H1 (cell line): ENCODE results near the gene ESYT2. TPM values are rescaled to one million over a fixed set of nuclear protein-coding genes. Genes with fewer than 3 reads are reported as not detected.

Source experiments
- CTCF ChIA-PET: fragments of 300-600 bp; sonication (Branson Sonifier 250); formaldehyde crosslinking; loops from one replicate; lab custom pipeline; 2021; ENCODE audit not compliant: partially characterized antibody; lab: Charles Lee
- POLR2A ChIA-PET: fragments of 300-600 bp; sonication (Branson Sonifier 250); formaldehyde crosslinking; loops from one replicate; lab custom pipeline; 2021; ENCODE audit warnings: inconsistent platforms; ENCODE audit not compliant: partially characterized antibody; lab: Charles Lee
- DNase-seq, 2 experiments: peaks; one replicate each; pipeline versions ENCODE4 v3.0.0 to v3.0.0-alpha.2; 2010 to 2022; ENCODE audit warnings: low spot score in 2 of 2, low read depth in 1 of 2, mixed read lengths in 1 of 2
- FAIRE-seq: peaks from 2 replicates; lab custom pipeline; 2011; peaks lifted over from hg19 to GRCh38; lab: Jason Lieb, UNC
- H2AFZ ChIP-seq: 2 replicates; pipeline ENCODE4 v1.8.1; 2012; ENCODE audit warnings: low read length, inconsistent platforms
- H2AK5ac ChIP-seq: 2 replicates; pipeline ENCODE4 v1.6.1; 2013; ENCODE audit warnings: low read depth, low read length
- H2BK120ac ChIP-seq: replicated peaks from 2 replicates; pipeline ENCODE3; 2013; ENCODE audit warnings: low read depth, low read length, inconsistent platforms
- H2BK12ac ChIP-seq: 2 replicates; pipeline ENCODE4 v1.6.1; 2013; ENCODE audit warnings: low read depth, low read length
- H2BK15ac ChIP-seq: 2 replicates; pipeline ENCODE4 v1.6.1; 2013; ENCODE audit warnings: low read length
- H2BK20ac ChIP-seq: 2 replicates; pipeline ENCODE4 v1.6.1; 2013; ENCODE audit warnings: low read length
- H2BK5ac ChIP-seq: 2 replicates; pipeline ENCODE4 v1.6.1; 2013; ENCODE audit warnings: low read depth, low read length
- H3K14ac ChIP-seq: 2 replicates; pipeline ENCODE4 v1.6.1; 2013; ENCODE audit warnings: inconsistent platforms; ENCODE audit not compliant: insufficient read length
- H3K18ac ChIP-seq: 2 replicates; pipeline ENCODE4 v1.6.1; 2013; ENCODE audit warnings: low read length; ENCODE audit errors: extremely low read depth
- H3K23ac ChIP-seq: 2 replicates; pipeline ENCODE4 v1.6.1; 2013; ENCODE audit warnings: inconsistent platforms; ENCODE audit not compliant: insufficient read length
- H3K23me2 ChIP-seq: 2 replicates; pipeline ENCODE4 v1.6.1; 2013; ENCODE audit warnings: low read depth, low read length
- H3K27ac ChIP-seq: 2 replicates; pipeline ENCODE4 v1.6.1; 2011; ENCODE audit warnings: low read depth, low read length, inconsistent platforms
- H3K27me3 ChIP-seq, 4 experiments: replicated peaks in 1 of 4; 1 replicate in 1 of 4; 2 replicates in 3 of 4; pipeline versions ENCODE4 v1.6.1 to v1.8.1; 2011 to 2013; ENCODE audit warnings: low read length in 3 of 4, mild to moderate bottlenecking in 3 of 4, inconsistent platforms in 2 of 4, mixed read lengths in 2 of 4, moderate library complexity in 1 of 4; ENCODE audit not compliant: control insufficient read depth in 3 of 4, insufficient read depth in 3 of 4; ENCODE audit errors: extremely low read depth in 1 of 4
- H3K36me3 ChIP-seq, 4 experiments: 2 replicates each; pipeline versions ENCODE4 v1.6.1 to v1.8.1; 2011 to 2013; ENCODE audit warnings: mild to moderate bottlenecking in 4 of 4, low read length in 3 of 4, moderate library complexity in 2 of 4, control low read depth in 1 of 4, inconsistent platforms in 1 of 4; ENCODE audit not compliant: insufficient read depth in 4 of 4, control insufficient read depth in 2 of 4
- H3K4ac ChIP-seq: replicated peaks from 2 replicates; pipeline ENCODE3; 2013; ENCODE audit warnings: low read length, low read depth, mixed read lengths, inconsistent platforms; ENCODE audit not compliant: insufficient read length
- H3K4me1 ChIP-seq, 4 experiments: replicated peaks in 1 of 4; 1 replicate in 1 of 4; 2 replicates in 3 of 4; pipeline versions ENCODE4 v1.6.1 to v1.8.1; 2011 to 2013; ENCODE audit warnings: low read length in 3 of 4, inconsistent platforms in 2 of 4, mixed read lengths in 1 of 4; ENCODE audit not compliant: insufficient read depth in 4 of 4, control insufficient read depth in 3 of 4
- H3K4me2 ChIP-seq, 2 experiments: 2 replicates each; pipeline versions ENCODE4 v1.6.1 to v1.8.1; 2011 to 2013; ENCODE audit warnings: low read depth in 2 of 2, low read length in 2 of 2, control low read depth in 1 of 2, inconsistent platforms in 1 of 2, mild to moderate bottlenecking in 1 of 2; ENCODE audit not compliant: insufficient read depth in 1 of 2
- H3K4me3 ChIP-seq, 4 experiments: fragments of 200-600, 300-600 bp in 1 of 4; sonication (generic), shearing (Covaris generic), sonication (Bioruptor Twin) in 1 of 4; 2 replicates each; pipeline versions ENCODE4 v1.5.1 to v1.8.1; 2011 to 2016; ENCODE audit warnings: low read length in 4 of 4, low read depth in 3 of 4, control low read depth in 2 of 4, inconsistent platforms in 2 of 4, mild to moderate bottlenecking in 2 of 4, mixed read lengths in 1 of 4, moderate library complexity in 1 of 4; ENCODE audit not compliant: insufficient read depth in 2 of 4; ENCODE audit errors: extremely low read depth in 1 of 4
- H3K56ac ChIP-seq: replicated peaks from 2 replicates; pipeline ENCODE3; 2013; ENCODE audit warnings: low read depth, mild to moderate bottlenecking, mixed read lengths, low read length, inconsistent platforms; ENCODE audit not compliant: insufficient read length
- H3K79me1 ChIP-seq: 2 replicates; pipeline ENCODE4 v1.6.1; 2013; ENCODE audit warnings: low read depth, low read length, control low read depth
- H3K79me2 ChIP-seq, 2 experiments: 2 replicates each; pipeline versions ENCODE4 v1.6.1 to v1.8.1; 2012 to 2013; ENCODE audit warnings: low read length in 2 of 2, mild to moderate bottlenecking in 2 of 2, inconsistent platforms in 1 of 2; ENCODE audit not compliant: insufficient read depth in 2 of 2, control insufficient read depth in 1 of 2
- H3K9ac ChIP-seq, 4 experiments: replicated peaks in 1 of 4; 1 replicate in 1 of 4; 2 replicates in 3 of 4; pipeline versions ENCODE4 v1.6.1 to v1.8.1; 2011 to 2013; ENCODE audit warnings: low read depth in 3 of 4, low read length in 3 of 4, control low read depth in 2 of 4, mild to moderate bottlenecking in 2 of 4, moderate library complexity in 2 of 4, inconsistent platforms in 1 of 4; ENCODE audit errors: extremely low read depth in 1 of 4
- H3K9me3 ChIP-seq, 2 experiments: 2 replicates each; pipeline versions ENCODE4 v1.6.1 to v1.8.1; 2012 to 2013; ENCODE audit warnings: mild to moderate bottlenecking in 2 of 2, moderate library complexity in 2 of 2, control low read depth in 1 of 2, inconsistent platforms in 1 of 2, low read depth in 1 of 2, low read length in 1 of 2, mixed read lengths in 1 of 2; ENCODE audit not compliant: insufficient read depth in 2 of 2
- H4K20me1 ChIP-seq, 2 experiments: replicated peaks in 1 of 2; 2 replicates each; pipeline versions ENCODE3 to v1.8.1; 2011 to 2013; ENCODE audit warnings: inconsistent platforms in 2 of 2, low read length in 2 of 2, mild to moderate bottlenecking in 1 of 2; ENCODE audit not compliant: insufficient read depth in 2 of 2, control insufficient read depth in 1 of 2
- H4K5ac ChIP-seq: 2 replicates; pipeline ENCODE4 v1.6.1; 2013; ENCODE audit warnings: low read length, low read depth, mixed read lengths, inconsistent platforms; ENCODE audit not compliant: insufficient read length
- H4K8ac ChIP-seq: 2 replicates; pipeline ENCODE4 v1.8.0; 2013; ENCODE audit warnings: mild to moderate bottlenecking, moderate library complexity, low read length, inconsistent platforms; ENCODE audit not compliant: insufficient read depth; ENCODE audit errors: extremely low read depth
- H4K91ac ChIP-seq: replicated peaks from 2 replicates; pipeline ENCODE3; 2013; ENCODE audit warnings: low read length, mixed read lengths, inconsistent platforms; ENCODE audit not compliant: insufficient read length
- BACH1 ChIP-seq: IDR thresholded peaks from 2 replicates; pipeline ENCODE4 v1.6.1; 2012; ENCODE audit warnings: low read length, improper control_type of control experiment
- BCL11A ChIP-seq, 2 experiments: IDR thresholded peaks; one replicate each; pipeline ENCODE4 v1.6.1; 2011; ENCODE audit warnings: low read depth in 2 of 2, low read length in 2 of 2, mild to moderate bottlenecking in 2 of 2
- CREB1 ChIP-seq: IDR thresholded peaks from 2 replicates; pipeline ENCODE4 v1.6.1; 2012; ENCODE audit warnings: inconsistent platforms
- EGR1 ChIP-seq: IDR thresholded peaks from 2 replicates; pipeline ENCODE4 v1.6.1; 2011; ENCODE audit warnings: low read depth, low read length, borderline replicate concordance
- KDM1A ChIP-seq: fragments of 200-600, 300-600 bp; sonication (generic); IDR thresholded peaks from 2 replicates; pipeline ENCODE4 v1.7.1; 2016; ENCODE audit warnings: mild to moderate bottlenecking, low read length, borderline replicate concordance
- NANOG ChIP-seq: IDR thresholded peaks from 2 replicates; pipeline ENCODE4 v1.6.1; 2011; ENCODE audit warnings: low read length, low read depth, mild to moderate bottlenecking, inconsistent platforms; ENCODE audit not compliant: insufficient read depth, poor library complexity, severe bottlenecking
- POLR2A ChIP-seq, 2 experiments: IDR thresholded peaks; 1 replicate in 1 of 2; 2 replicates in 1 of 2; pipeline ENCODE4 v1.6.1; 2011; ENCODE audit warnings: low read depth in 2 of 2, low read length in 2 of 2, mild to moderate bottlenecking in 2 of 2; ENCODE audit errors: control extremely low read depth in 1 of 2
- RXRA ChIP-seq: IDR thresholded peaks from 2 replicates; pipeline ENCODE4 v1.6.1; 2011; ENCODE audit warnings: low read depth, mild to moderate bottlenecking, low read length, moderate library complexity; ENCODE audit not compliant: insufficient read depth
- SAP30 ChIP-seq: fragments of 300-600 bp; sonication (generic); IDR thresholded peaks from 2 replicates; pipeline ENCODE4 v1.7.1; 2012; ENCODE audit warnings: low read length, moderate library complexity, mild to moderate bottlenecking, inconsistent platforms; ENCODE audit not compliant: insufficient read depth, insufficient replicate concordance
- SIX5 ChIP-seq: IDR thresholded peaks from 2 replicates; pipeline ENCODE4 v1.6.1; 2011; ENCODE audit warnings: mild to moderate bottlenecking, low read depth, low read length
- SP2 ChIP-seq: IDR thresholded peaks from 2 replicates; pipeline ENCODE4 v1.6.1; 2012; ENCODE audit warnings: mild to moderate bottlenecking, low read length, inconsistent platforms
- TAF1 ChIP-seq: IDR thresholded peaks from 2 replicates; pipeline ENCODE4 v1.6.1; 2011; ENCODE audit warnings: mild to moderate bottlenecking, low read depth, low read length
- ZNF274 ChIP-seq: IDR thresholded peaks from 2 replicates; pipeline ENCODE4 v1.7.0; 2012; ENCODE audit warnings: low read length, borderline replicate concordance; ENCODE audit errors: extremely low read depth
- WGBS, 2 experiments: shearing (Covaris generic) in 1 of 2; methylation state at CpG; one replicate each; pipeline versions ENCODE4 v1.1.6 to v1.1.7; 2013 to 2015; ENCODE audit warnings: low lambda C conversion rate in 2 of 2, mixed read lengths in 2 of 2, inconsistent platforms in 1 of 2, low coverage in 1 of 2, missing lambda C conversion rate in 1 of 2; ENCODE audit not compliant: insufficient replicate concordance in 2 of 2, insufficient coverage in 1 of 2, insufficient read length in 1 of 2; ENCODE audit errors: extremely low coverage in 1 of 2, missing lambda C conversion rate in 1 of 2; 5-methylcytosine and 5-hydroxymethylcytosine counted together
- polyA plus RNA-seq, 7 experiments: library from polyadenylated mRNA; depleted of rRNA in 3 of 7; stranded (reverse) in 5 of 7; unstranded in 2 of 7; fragments of >200 nt in 5 of 7; fragments of 200-250 nt in 2 of 7; gene quantifications; 1 replicate in 5 of 7; 2 replicates in 1 of 7; 4 replicates in 1 of 7; pipeline versions ENCODE4 v1.2.1 to v1.2.3, GENCODE V29; 2011 to 2013; ENCODE audit warnings: missing spikeins in 2 of 7, mixed read lengths in 2 of 7
- total RNA-seq: library from RNA; stranded (reverse); fragmentation: NEBNext Ultra II Directional; extraction: Animal tissue kit (Norgen Biotek cat#: 25700); gene quantifications from 2 replicates; pipeline ENCODE4 v1.2.1, GENCODE V29; 2021

Gene ESYT2
- total and polyA plus RNA-seq, 2 of the 8 experiments (the other 6 are each of a cell fraction or from before 2014, with no cell fraction given) = 27.0 to 37.5 TPM

GRCh38 chr7:158738841-158739240 is 90.5 kb downstream of the ESYT2 start:
- Histone ChIP-seq H3K9ac (no peak overlapping the region), H4K91ac (no peak overlapping the region), H3K23ac (no peak overlapping the region), H2BK120ac (no peak overlapping the region), H3K4me1 (no peaks in the 10 kb centered on the region), H3K9me3 (no peaks in the 10 kb centered on the region), H3K4ac (no peak overlapping the region), H2BK12ac (no peak overlapping the region), H3K79me1 (no peaks in the 10 kb centered on the region), H3K27ac (no peak overlapping the region), H3K4me3 (no peak overlapping the region), H3K4me2 (no peak overlapping the region), H4K8ac (no peak overlapping the region), H3K36me3 (peaks cover 10 to 39% (median 30%) of the 10 kb centered on the region in 4 experiments), H2BK15ac (no peak overlapping the region), H2AFZ (no peak overlapping the region), H2AK5ac (no peak overlapping the region), H3K79me2 (no peaks in the 10 kb centered on the region), H4K5ac (no peak overlapping the region), H3K14ac (no peak overlapping the region), H3K23me2 (no peaks in the 10 kb centered on the region; the same call in 1 of the 2 replicates), H2BK5ac (no peak overlapping the region), H3K56ac (no peak overlapping the region), H4K20me1 (peaks cover 1 to 2% of the 10 kb centered on the region in 2 experiments)
- ChIA-PET POLR2A (no interaction called here), CTCF (no interaction called here)
- WGBS, 2 experiments = 95% methylated on average over 15 of the region's 15 CpGs; no CpG with 5 or more reads in 1 of the 2 experiments
- no peak for FAIRE-seq
- no peak for TF ChIP-seq BACH1
- TF ChIP-seq EGR1 = no peak
- no peak for TF ChIP-seq POLR2A (IDR thresholded peaks at IDR 0.05; ENCODE audit: control extremely low read depth in 1 of 2, low read depth in 2 of 2, low read length in 2 of 2)
- no peak for TF ChIP-seq SAP30
- TF ChIP-seq NANOG = no peak
- no peak for TF ChIP-seq ZNF274
- TF ChIP-seq KDM1A = no peak
- TF ChIP-seq BCL11A (IDR thresholded peaks at IDR 0.05; ENCODE audit: low read depth in 2 of 2, low read length in 2 of 2) = no peak
- TF ChIP-seq TAF1 = no peak
- no peak for TF ChIP-seq RXRA
- TF ChIP-seq SIX5 = no peak
- TF ChIP-seq CREB1 = no peak
- TF ChIP-seq SP2 = no peak
- TF ChIP-seq, all 59 proteins: peak for 0
- H3K18ac ChIP-seq = no peak overlapping the region
- no peak for DNase-seq
- no peaks in the 10 kb centered on the region for H3K27me3 ChIP-seq
- no peak overlapping the region for H2BK20ac ChIP-seq
